Nephron (organoid): ENCODE data around the gene TP53BP2.

Experiments
- H3K27ac Mint-ChIP-seq, 3 experiments: 2 replicates each; pipeline ENCODE4 v1.8.0; 2020; ENCODE audit warnings: mixed read lengths in 3 of 3, mild to moderate bottlenecking in 2 of 3, moderate library complexity in 1 of 3
- H3K27me3 Mint-ChIP-seq: 2 replicates; pipeline ENCODE4 v1.8.0; 2021; ENCODE audit warnings: low read depth, mild to moderate bottlenecking, moderate library complexity, mixed read lengths
- H3K36me3 Mint-ChIP-seq: 2 replicates; pipeline ENCODE4 v1.8.0; 2020; ENCODE audit warnings: low read depth, mixed read lengths
- H3K4me1 Mint-ChIP-seq: 2 replicates; pipeline ENCODE4 v1.8.0; 2020; ENCODE audit warnings: mixed read lengths
- H3K4me3 Mint-ChIP-seq, 3 experiments: 2 replicates each; pipeline ENCODE4 v1.8.0; 2020; ENCODE audit warnings: mild to moderate bottlenecking in 3 of 3, mixed read lengths in 3 of 3, moderate library complexity in 2 of 3
- H3K9me3 Mint-ChIP-seq: 2 replicates; pipeline ENCODE4 v1.8.0; 2020; ENCODE audit warnings: mixed read lengths
- TF ChIP-seq, protein P1 (sequence below), 3 experiments: fragments of 200-600 bp; sonication (generic); IDR thresholded peaks; one replicate each; pipeline ENCODE4 v1.5.0; 2021; ENCODE audit warnings: antibody characterized with exemption in 3 of 3; ENCODE audit not compliant: unreplicated experiment in 3 of 3

Gene TP53BP2

GRCh38 chr1:223878598-223879325 is 33.0 kb upstream of the TP53BP2 start:
- no peaks in the 10 kb centered on the region for H3K4me1 Mint-ChIP-seq
- H3K4me3 Mint-ChIP-seq, result no peak overlapping the region
- H3K27me3 Mint-ChIP-seq, result no peaks in the 10 kb centered on the region
- H3K36me3 Mint-ChIP-seq, result no peaks in the 10 kb centered on the region
- no peak overlapping the region for H3K27ac Mint-ChIP-seq
- peaks cover 5% of the 10 kb centered on the region for H3K9me3 Mint-ChIP-seq
- TF ChIP-seq, protein P1, sequence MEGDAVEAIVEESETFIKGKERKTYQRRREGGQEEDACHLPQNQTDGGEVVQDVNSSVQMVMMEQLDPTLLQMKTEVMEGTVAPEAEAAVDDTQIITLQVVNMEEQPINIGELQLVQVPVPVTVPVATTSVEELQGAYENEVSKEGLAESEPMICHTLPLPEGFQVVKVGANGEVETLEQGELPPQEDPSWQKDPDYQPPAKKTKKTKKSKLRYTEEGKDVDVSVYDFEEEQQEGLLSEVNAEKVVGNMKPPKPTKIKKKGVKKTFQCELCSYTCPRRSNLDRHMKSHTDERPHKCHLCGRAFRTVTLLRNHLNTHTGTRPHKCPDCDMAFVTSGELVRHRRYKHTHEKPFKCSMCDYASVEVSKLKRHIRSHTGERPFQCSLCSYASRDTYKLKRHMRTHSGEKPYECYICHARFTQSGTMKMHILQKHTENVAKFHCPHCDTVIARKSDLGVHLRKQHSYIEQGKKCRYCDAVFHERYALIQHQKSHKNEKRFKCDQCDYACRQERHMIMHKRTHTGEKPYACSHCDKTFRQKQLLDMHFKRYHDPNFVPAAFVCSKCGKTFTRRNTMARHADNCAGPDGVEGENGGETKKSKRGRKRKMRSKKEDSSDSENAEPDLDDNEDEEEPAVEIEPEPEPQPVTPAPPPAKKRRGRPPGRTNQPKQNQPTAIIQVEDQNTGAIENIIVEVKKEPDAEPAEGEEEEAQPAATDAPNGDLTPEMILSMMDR (IDR thresholded peaks at IDR 0.05; ENCODE audit: unreplicated experiment in 3 of 3), result no peak

DNA sequence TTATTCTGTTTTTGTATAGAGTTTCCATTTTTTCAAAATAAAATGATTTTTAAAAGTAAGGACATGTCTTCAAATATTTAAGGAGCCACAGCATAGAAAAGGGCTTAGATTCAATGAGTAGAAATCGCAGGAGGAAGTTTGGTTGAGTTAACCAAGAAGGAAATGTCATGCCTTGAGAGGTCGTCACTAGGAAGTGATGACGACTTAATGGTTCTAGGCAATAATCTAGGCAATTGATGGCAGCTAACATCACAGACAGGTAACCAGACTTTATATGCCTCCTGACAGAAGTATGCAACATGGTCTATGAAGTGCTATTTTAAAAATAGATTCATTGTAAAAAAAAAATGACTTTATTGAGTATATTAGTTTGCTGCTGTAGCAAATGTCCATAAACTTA is 32.1 kb upstream of the TP53BP2 start:
- Mint-ChIP-seq H3K27me3 (no peaks in the 10 kb centered on the region), H3K9me3 (peaks cover 5% of the 10 kb centered on the region), H3K27ac (no peak overlapping the region), H3K4me1 (peaks cover 2% of the 10 kb centered on the region), H3K36me3 (no peaks in the 10 kb centered on the region), H3K4me3 (no peak overlapping the region)
- TF ChIP-seq, protein P1 (IDR thresholded peaks at IDR 0.05; ENCODE audit: unreplicated experiment in 3 of 3), result no peak

DNA sequence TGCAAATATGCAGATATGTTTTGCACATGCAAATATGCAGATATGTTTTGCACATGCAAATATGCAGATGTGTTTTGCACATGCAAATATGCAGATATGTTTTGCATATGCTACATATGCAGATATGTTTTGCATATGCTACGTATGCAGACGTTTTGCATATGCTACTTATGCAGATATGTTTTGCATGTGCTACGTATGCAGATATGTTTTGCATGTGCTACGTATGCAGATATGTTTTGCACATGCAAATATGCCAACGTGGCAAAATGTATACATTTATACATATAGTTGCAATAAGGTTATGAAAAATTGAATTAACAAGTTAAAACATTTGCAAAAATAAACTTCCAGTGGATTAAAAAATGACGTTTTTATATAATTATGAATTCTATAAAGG is 30.8 kb upstream of the TP53BP2 start:
- Mint-ChIP-seq H3K27ac (no peak overlapping the region), H3K9me3 (peaks cover 5% of the 10 kb centered on the region), H3K4me3 (no peak overlapping the region), H3K4me1 (peaks cover 13% of the 10 kb centered on the region), H3K27me3 (no peaks in the 10 kb centered on the region), H3K36me3 (no peaks in the 10 kb centered on the region)
- TF ChIP-seq, protein P1 (IDR thresholded peaks at IDR 0.05; ENCODE audit: unreplicated experiment in 3 of 3), result no peak

GRCh38 chr1:223873044-223873443 is 27.3 kb upstream of the TP53BP2 start:
- no peak overlapping the region for H3K27ac Mint-ChIP-seq
- peaks cover 10% of the 10 kb centered on the region for H3K9me3 Mint-ChIP-seq
- no peaks in the 10 kb centered on the region for H3K36me3 Mint-ChIP-seq
- no peak overlapping the region for H3K4me3 Mint-ChIP-seq
- H3K27me3 Mint-ChIP-seq, result peaks cover 6% of the 10 kb centered on the region
- TF ChIP-seq, protein P1 (IDR thresholded peaks at IDR 0.05; ENCODE audit: unreplicated experiment in 3 of 3), result no peak
- peaks cover 13% of the 10 kb centered on the region for H3K4me1 Mint-ChIP-seq

GRCh38 chr1:223872308-223872901 is 26.7 kb upstream of the TP53BP2 start:
- TF ChIP-seq, protein P1 (IDR thresholded peaks at IDR 0.05; ENCODE audit: unreplicated experiment in 3 of 3), result no peak
- H3K4me1 Mint-ChIP-seq, result peaks cover 13% of the 10 kb centered on the region
- peaks cover 7% of the 10 kb centered on the region for H3K27me3 Mint-ChIP-seq
- H3K36me3 Mint-ChIP-seq, result no peaks in the 10 kb centered on the region
- H3K4me3 Mint-ChIP-seq, result no peak overlapping the region
- no peak overlapping the region for H3K27ac Mint-ChIP-seq
- H3K9me3 Mint-ChIP-seq, result peaks cover 10% of the 10 kb centered on the region
